HG03439 (cell line): ENCODE measurements around the gene RBFOX1.

ENCODE experiments used
- ATAC-seq: cut with Tn5 transposase; IDR thresholded peaks from one replicate; pipeline ENCODE4 v1.9.1; 2021; ENCODE audit warnings: mild to moderate bottlenecking, moderate library complexity; ENCODE audit not compliant: unreplicated experiment

Gene RBFOX1

GRCh38 chr16:7651803-7652570 is 319.3 kb downstream of the RBFOX1 start:
- no peak for ATAC-seq

- no peak for ATAC-seq
These were observed 321.3 kb downstream of the RBFOX1 start for GRCh38 chr16:7653746-7654461.

- no peak for ATAC-seq
These were observed 343.0 kb downstream of the RBFOX1 start for GRCh38 chr16:7675628-7676027.

GRCh38 chr16:7680296-7680695 is 347.7 kb downstream of the RBFOX1 start:
- no peak for ATAC-seq

- ATAC-seq = no peak
These were observed 356.2 kb downstream of the RBFOX1 start for GRCh38 chr16:7688811-7689210.

GRCh38 chr16:7689234-7689633 is 356.6 kb downstream of the RBFOX1 start:
- no peak for ATAC-seq

GRCh38 chr16:7691533-7691932 is 358.9 kb downstream of the RBFOX1 start:
- no peak for ATAC-seq

GRCh38 chr16:7703672-7704071 is 371.0 kb downstream of the RBFOX1 start:
- ATAC-seq = no peak

GRCh38 chr16:7705885-7706284 is 373.2 kb downstream of the RBFOX1 start:
- ATAC-seq = no peak

- ATAC-seq = no peak
These were observed 376.5 kb downstream of the RBFOX1 start for GRCh38 chr16:7709186-7709585.

- ATAC-seq = no peak
These were observed 380.6 kb downstream of the RBFOX1 start for GRCh38 chr16:7713244-7713643.

- ATAC-seq = no peak
These were observed 382.1 kb downstream of the RBFOX1 start for GRCh38 chr16:7714775-7715174.

GRCh38 chr16:7716660-7717550 is 384.3 kb downstream of the RBFOX1 start:
- ATAC-seq = no peak

- ATAC-seq = no peak
These were observed 390.1 kb downstream of the RBFOX1 start for GRCh38 chr16:7722761-7723160.

- no peak for ATAC-seq
These were observed 398.5 kb downstream of the RBFOX1 start for GRCh38 chr16:7731141-7731540.

- ATAC-seq = no peak
These were observed 403.6 kb downstream of the RBFOX1 start for GRCh38 chr16:7736138-7736665.

- no peak for ATAC-seq
These were observed 410.0 kb downstream of the RBFOX1 start for GRCh38 chr16:7742626-7743025.

GRCh38 chr16:7744546-7745264 is 412.1 kb downstream of the RBFOX1 start:
- ATAC-seq = no peak

- no peak for ATAC-seq
These were observed 412.6 kb downstream of the RBFOX1 start for GRCh38 chr16:7745276-7745675.

- ATAC-seq = no peak
These were observed 414.3 kb downstream of the RBFOX1 start for GRCh38 chr16:7746941-7747340.
